ENCODE measurements around the gene MESP2.

MESP2 gene

GRCh38 chr15:89820666-89821611, 44.8 kb downstream of the MESP2 start:
- DNase-seq: no peak

- no peak for DNase-seq
These were observed 45.9 kb downstream of the MESP2 start for GRCh38 chr15:89822026-89822425.

- DNase-seq: no peak
These were observed 46.4 kb downstream of the MESP2 start for GRCh38 chr15:89822611-89822950.

- no peak for DNase-seq
These were observed 47.0 kb downstream of the MESP2 start for GRCh38 chr15:89822951-89823711.

- no peak for DNase-seq
These were observed 47.9 kb downstream of the MESP2 start for GRCh38 chr15:89823836-89824606.

GRCh38 chr15:89824607-89824867, 48.4 kb downstream of the MESP2 start:
- no peak for DNase-seq

- no peak for DNase-seq
These were observed 49.3 kb downstream of the MESP2 start for GRCh38 chr15:89825271-89825940.

GRCh38 chr15:89826671-89827655, 50.8 kb downstream of the MESP2 start:
- no peak for DNase-seq

- no peak for DNase-seq
These were observed 51.7 kb downstream of the MESP2 start for GRCh38 chr15:89827829-89828228.

Measured in NCI-H524 treated with DMSO at 0.1 percent for 48 hours (cell line).